NOMO-1 (cell line): ENCODE results near the gene HYAL4.
"Not testable (repeated sequence)": the region's sequence is repeated elsewhere in the genome, so short reads cannot be mapped to it uniquely, and the experiment has no call there.

ENCODE experiments used
- DNase-seq, 2 experiments: peaks; one replicate each; lab custom pipeline; 2025; ENCODE audit not compliant: unreplicated experiment in 2 of 2; lab: John Stamatoyannopoulos, UW

Gene HYAL4

GRCh38 chr7:123845823-123846216, 851 bp downstream of the HYAL4 start:
- DNase-seq, result no peak

GRCh38 chr7:123846217-123846891, 1.4 kb downstream of the HYAL4 start:
- no peak for DNase-seq

- DNase-seq, result no peak
Observed at GRCh38 chr7:123847868-123848267, 2.9 kb downstream of the HYAL4 start.

- no peak for DNase-seq
Observed at GRCh38 chr7:123849855-123850254, 4.9 kb downstream of the HYAL4 start.

- DNase-seq, result not testable (repeated sequence)
Observed at GRCh38 chr7:123851404-123851803, 6.4 kb downstream of the HYAL4 start.

GRCh38 chr7:123854291-123854690, 9.3 kb downstream of the HYAL4 start:
- DNase-seq, result not testable (repeated sequence)

- DNase-seq, result not testable (repeated sequence)
Observed at GRCh38 chr7:123856428-123856827, 11.5 kb downstream of the HYAL4 start.

GRCh38 chr7:123860848-123861247, 15.9 kb downstream of the HYAL4 start:
- no peak for DNase-seq

GRCh38 chr7:123862775-123863174, 17.8 kb downstream of the HYAL4 start:
- no peak for DNase-seq

- DNase-seq, result no peak
Observed at GRCh38 chr7:123863461-123863860, 18.5 kb downstream of the HYAL4 start.

- DNase-seq, result peak in 1 of 2 experiments; percentile 1
Observed at GRCh38 chr7:123864012-123864411, 19.0 kb downstream of the HYAL4 start.

GRCh38 chr7:123864436-123864835, 19.5 kb downstream of the HYAL4 start:
- DNase-seq, result no peak

- DNase-seq, result no peak
Observed at GRCh38 chr7:123864966-123865365, 20.0 kb downstream of the HYAL4 start.

GRCh38 chr7:123865517-123866117, 20.6 kb downstream of the HYAL4 start:
- DNase-seq, result peak in 1 of 2 experiments; percentile 10

GRCh38 chr7:123867225-123867624, 22.3 kb downstream of the HYAL4 start:
- peak; percentile 24 to 55 for DNase-seq

GRCh38 chr7:123871998-123872867, 27.3 kb downstream of the HYAL4 start:
- peak in 1 of 2 experiments; percentile 2 for DNase-seq

- DNase-seq, result no peak
Observed at GRCh38 chr7:123872908-123873307, 27.9 kb downstream of the HYAL4 start.

- DNase-seq, result no peak
Observed at GRCh38 chr7:123876557-123877256, 31.7 kb downstream of the HYAL4 start.

- DNase-seq, result no peak
Observed at GRCh38 chr7:123879628-123880027, 34.7 kb downstream of the HYAL4 start.

- no peak for DNase-seq
Observed at GRCh38 chr7:123881300-123881699, 36.3 kb downstream of the HYAL4 start.

GRCh38 chr7:123883154-123883553, 38.2 kb downstream of the HYAL4 start:
- DNase-seq, result no peak
